Osteocyte (in vitro differentiated cells): ENCODE results near the gene ADNP. TPM values are rescaled to one million over a fixed set of nuclear protein-coding genes. Genes with fewer than 3 reads are reported as not detected.

Experiments
- DNase-seq: peaks from one replicate; pipeline ENCODE4 v3.0.0; 2021; ENCODE audit warnings: mixed read lengths; ENCODE audit not compliant: unreplicated experiment; ENCODE audit errors: extremely low spot score
- H3K27ac Mint-ChIP-seq: one replicate; pipeline ENCODE4 v1.8.0; 2021; ENCODE audit warnings: mild to moderate bottlenecking, mixed read lengths; ENCODE audit not compliant: unreplicated experiment
- H3K27me3 Mint-ChIP-seq: one replicate; pipeline ENCODE4 v1.8.0; 2021; ENCODE audit warnings: mixed read lengths; ENCODE audit not compliant: unreplicated experiment
- H3K36me3 Mint-ChIP-seq: one replicate; pipeline ENCODE4 v1.8.0; 2021; ENCODE audit warnings: mixed read lengths; ENCODE audit not compliant: unreplicated experiment
- H3K4me1 Mint-ChIP-seq: one replicate; pipeline ENCODE4 v1.8.0; 2021; ENCODE audit warnings: mixed read lengths; ENCODE audit not compliant: unreplicated experiment
- H3K4me3 Mint-ChIP-seq: one replicate; pipeline ENCODE4 v1.8.0; 2021; ENCODE audit warnings: mild to moderate bottlenecking, moderate library complexity, mixed read lengths; ENCODE audit not compliant: unreplicated experiment
- H3K9me3 Mint-ChIP-seq: one replicate; pipeline ENCODE4 v1.8.0; 2021; ENCODE audit warnings: mixed read lengths; ENCODE audit not compliant: unreplicated experiment
- total RNA-seq: library from RNA; stranded (reverse); gene quantifications from 2 replicates; pipeline ENCODE4 v1.2.1, GENCODE V29; 2021
- TF ChIP-seq, protein P1 (sequence below): fragments of 200-600 bp; sonication (generic); IDR thresholded peaks from 2 replicates; pipeline ENCODE4 v1.5.0; 2021; ENCODE audit warnings: antibody characterized with exemption, mild to moderate bottlenecking, moderate library complexity

The ADNP gene
- total RNA-seq, 1 donor from 2014 or later = 67.4 TPM

DNA sequence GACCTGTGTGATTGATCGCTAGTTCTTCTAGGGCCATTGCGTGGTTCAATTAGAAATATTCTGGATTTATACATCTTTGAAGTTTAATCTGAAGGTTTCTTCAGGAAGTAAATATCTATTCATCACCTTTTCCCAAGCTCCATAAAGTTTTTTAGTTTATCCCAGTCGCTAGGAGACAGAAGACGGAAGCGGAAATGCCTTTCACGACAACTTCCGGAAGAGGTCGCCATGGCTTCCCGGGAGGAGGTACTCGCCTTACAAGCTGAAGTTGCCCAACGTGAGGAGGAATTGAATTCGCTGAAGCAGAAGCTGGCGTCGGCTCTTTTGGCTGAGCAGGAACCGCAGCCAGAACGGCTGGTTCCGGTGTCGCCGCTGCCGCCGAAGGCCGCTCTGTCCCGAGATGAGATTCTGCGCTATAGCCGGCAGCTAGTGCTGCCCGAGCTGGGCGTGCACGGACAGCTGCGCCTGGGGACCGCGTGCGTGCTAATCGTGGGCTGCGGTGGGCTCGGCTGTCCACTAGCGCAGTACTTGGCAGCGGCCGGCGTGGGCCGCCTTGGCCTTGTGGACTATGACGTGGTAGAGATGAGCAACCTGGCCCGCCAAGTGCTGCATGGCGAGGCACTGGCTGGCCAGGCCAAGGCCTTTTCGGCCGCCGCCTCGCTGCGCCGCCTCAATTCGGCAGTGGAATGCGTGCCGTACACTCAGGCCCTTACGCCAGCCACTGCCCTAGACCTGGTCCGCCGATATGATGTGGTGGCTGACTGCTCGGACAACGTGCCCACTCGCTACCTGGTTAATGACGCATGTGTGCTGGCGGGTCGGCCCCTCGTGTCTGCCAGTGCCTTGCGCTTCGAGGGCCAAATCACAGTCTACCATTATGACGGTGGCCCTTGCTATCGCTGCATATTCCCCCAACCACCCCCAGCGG, 27.6 kb upstream of the ADNP start, which contains the start of gene MOCS3:
TSS of gene MOCS3 (plus strand) at position 204 of the 928 bp plus-strand sequence. CDS start at position 229, 25 bp downstream.
- Mint-ChIP-seq H3K27ac (peak within 1 kb of the TSS; percentile 100), H3K4me3 (peak within 1 kb of the TSS; percentile 91), H3K9me3 (peaks cover 5% of the 10 kb centered on the region), H3K4me1 (peaks cover 45% of the 10 kb centered on the region), H3K27me3 (no peaks in the 10 kb centered on the region), H3K36me3 (peaks cover 23% of the 10 kb centered on the region)
- TF ChIP-seq, protein P1, sequence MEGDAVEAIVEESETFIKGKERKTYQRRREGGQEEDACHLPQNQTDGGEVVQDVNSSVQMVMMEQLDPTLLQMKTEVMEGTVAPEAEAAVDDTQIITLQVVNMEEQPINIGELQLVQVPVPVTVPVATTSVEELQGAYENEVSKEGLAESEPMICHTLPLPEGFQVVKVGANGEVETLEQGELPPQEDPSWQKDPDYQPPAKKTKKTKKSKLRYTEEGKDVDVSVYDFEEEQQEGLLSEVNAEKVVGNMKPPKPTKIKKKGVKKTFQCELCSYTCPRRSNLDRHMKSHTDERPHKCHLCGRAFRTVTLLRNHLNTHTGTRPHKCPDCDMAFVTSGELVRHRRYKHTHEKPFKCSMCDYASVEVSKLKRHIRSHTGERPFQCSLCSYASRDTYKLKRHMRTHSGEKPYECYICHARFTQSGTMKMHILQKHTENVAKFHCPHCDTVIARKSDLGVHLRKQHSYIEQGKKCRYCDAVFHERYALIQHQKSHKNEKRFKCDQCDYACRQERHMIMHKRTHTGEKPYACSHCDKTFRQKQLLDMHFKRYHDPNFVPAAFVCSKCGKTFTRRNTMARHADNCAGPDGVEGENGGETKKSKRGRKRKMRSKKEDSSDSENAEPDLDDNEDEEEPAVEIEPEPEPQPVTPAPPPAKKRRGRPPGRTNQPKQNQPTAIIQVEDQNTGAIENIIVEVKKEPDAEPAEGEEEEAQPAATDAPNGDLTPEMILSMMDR = no peak
- DNase-seq = peak; percentile 90

GRCh38 chr20:50957798-50958614, 26.8 kb upstream of the ADNP start, which contains the start of gene DPM1:
Gene DPM1 (minus strand): TSS chr20:50958532. CDS start chr20:50958523, 9 bp downstream.
- Mint-ChIP-seq H3K4me3 (peak within 1 kb of the TSS; percentile 91), H3K4me1 (peaks cover 45% of the 10 kb centered on the region), H3K27me3 (no peaks in the 10 kb centered on the region), H3K27ac (peak within 1 kb of the TSS; percentile 100), H3K9me3 (peaks cover 5% of the 10 kb centered on the region), H3K36me3 (peaks cover 31% of the 10 kb centered on the region)
- DNase-seq = peak; percentile 91
- TF ChIP-seq, protein P1 = no peak

DNA sequence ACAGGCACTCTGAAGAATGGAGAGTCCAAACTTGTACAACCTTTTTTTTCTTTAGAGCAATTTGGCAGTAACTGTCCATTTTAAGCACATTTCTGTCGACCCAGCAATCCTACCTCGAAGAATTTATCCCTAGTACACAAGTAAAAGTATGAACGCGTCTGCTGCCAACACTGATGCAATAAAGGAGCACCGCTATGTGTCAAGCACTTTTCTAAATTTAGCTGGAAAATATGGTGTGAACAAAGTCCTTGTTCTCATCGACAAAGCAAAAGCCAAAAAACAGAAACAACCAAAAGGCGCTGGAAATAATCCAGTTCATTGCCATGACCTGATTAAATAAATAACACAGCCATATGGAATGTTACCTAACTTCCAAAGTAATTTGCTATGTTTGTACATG, 26.0 kb upstream of the ADNP start:
- no peak for DNase-seq
- Mint-ChIP-seq H3K27me3 (no peaks in the 10 kb centered on the region), H3K9me3 (peaks cover 5% of the 10 kb centered on the region), H3K27ac (peak overlapping the region; percentile 100), H3K4me1 (peaks cover 45% of the 10 kb centered on the region), H3K4me3 (peak overlapping the region; percentile 91), H3K36me3 (peaks cover 30% of the 10 kb centered on the region)
- TF ChIP-seq, protein P1 = no peak

- Mint-ChIP-seq H3K4me1 (peaks cover 24% of the 10 kb centered on the region), H3K9me3 (no peaks in the 10 kb centered on the region), H3K27me3 (no peaks in the 10 kb centered on the region), H3K36me3 (peaks cover 33% of the 10 kb centered on the region), H3K27ac (no peak overlapping the region), H3K4me3 (no peak overlapping the region)
- no peak for DNase-seq
- TF ChIP-seq, protein P1 = no peak
Measured at GRCh38 chr20:50953821-50954220, 22.6 kb upstream of the ADNP start.
